ENCODE data around the gene FNDC1.

Gene FNDC1

GRCh38 chr6:159132664-159133063 is 36.5 kb upstream of the FNDC1 start:
- no peaks in the 10 kb centered on the region for H3K9me3 Mint-ChIP-seq
- no peaks in the 10 kb centered on the region for H3K36me3 Mint-ChIP-seq (ENCODE audit: low read depth)
- H3K4me3 Mint-ChIP-seq: no peak overlapping the region
- no peak for TF ChIP-seq CTCF (IDR thresholded peaks at IDR 0.05)
- H3K27me3 Mint-ChIP-seq (ENCODE audit: low read depth, poor library complexity): peaks cover 27% of the 10 kb centered on the region
- H3K27ac Mint-ChIP-seq: no peak overlapping the region
- H3K4me1 Mint-ChIP-seq: no peaks in the 10 kb centered on the region
- DNase-seq: no peak

- Mint-ChIP-seq H3K27ac (no peak overlapping the region), H3K9me3 (no peaks in the 10 kb centered on the region), H3K4me1 (no peaks in the 10 kb centered on the region), H3K36me3 (ENCODE audit: low read depth) (no peaks in the 10 kb centered on the region), H3K4me3 (no peak overlapping the region), H3K27me3 (ENCODE audit: low read depth, poor library complexity) (peaks cover 36% of the 10 kb centered on the region)
- DNase-seq: peak; percentile 76
- TF ChIP-seq CTCF (IDR thresholded peaks at IDR 0.05): peak; percentile 97
Measured at GRCh38 chr6:159134701-159135364, 34.4 kb upstream of the FNDC1 start.

- Mint-ChIP-seq H3K9me3 (peaks cover 4% of the 10 kb centered on the region), H3K27ac (no peak overlapping the region), H3K36me3 (ENCODE audit: low read depth) (no peaks in the 10 kb centered on the region), H3K27me3 (ENCODE audit: low read depth, poor library complexity) (peaks cover 40% of the 10 kb centered on the region), H3K4me1 (no peaks in the 10 kb centered on the region), H3K4me3 (no peak overlapping the region)
- no peak for DNase-seq
- TF ChIP-seq CTCF (IDR thresholded peaks at IDR 0.05): no peak
Measured at GRCh38 chr6:159137676-159138075, 31.5 kb upstream of the FNDC1 start.

- DNase-seq: no peak
- peaks cover 4% of the 10 kb centered on the region for H3K9me3 Mint-ChIP-seq
- no peak overlapping the region for H3K4me3 Mint-ChIP-seq
- H3K27ac Mint-ChIP-seq: no peak overlapping the region
- no peak for TF ChIP-seq CTCF (IDR thresholded peaks at IDR 0.05)
- H3K4me1 Mint-ChIP-seq: no peaks in the 10 kb centered on the region
- no peaks in the 10 kb centered on the region for H3K36me3 Mint-ChIP-seq (ENCODE audit: low read depth)
- H3K27me3 Mint-ChIP-seq (ENCODE audit: low read depth, poor library complexity): peaks cover 39% of the 10 kb centered on the region
Measured at GRCh38 chr6:159142531-159142930, 26.7 kb upstream of the FNDC1 start.

GRCh38 chr6:159148641-159149040 is 20.6 kb upstream of the FNDC1 start:
- Mint-ChIP-seq H3K9me3 (no peaks in the 10 kb centered on the region), H3K27me3 (ENCODE audit: low read depth, poor library complexity) (peaks cover 29% of the 10 kb centered on the region), H3K27ac (no peak overlapping the region), H3K36me3 (ENCODE audit: low read depth) (no peaks in the 10 kb centered on the region), H3K4me1 (no peaks in the 10 kb centered on the region), H3K4me3 (no peak overlapping the region)
- TF ChIP-seq CTCF (IDR thresholded peaks at IDR 0.05): no peak
- no peak for DNase-seq

- peaks cover 29% of the 10 kb centered on the region for H3K27me3 Mint-ChIP-seq (ENCODE audit: low read depth, poor library complexity)
- TF ChIP-seq CTCF (IDR thresholded peaks at IDR 0.05): no peak
- peaks cover under 1% of the 10 kb centered on the region for H3K9me3 Mint-ChIP-seq
- H3K27ac Mint-ChIP-seq: no peak overlapping the region
- no peaks in the 10 kb centered on the region for H3K36me3 Mint-ChIP-seq (ENCODE audit: low read depth)
- DNase-seq: no peak
- H3K4me3 Mint-ChIP-seq: no peak overlapping the region
- H3K4me1 Mint-ChIP-seq: no peaks in the 10 kb centered on the region
Measured at GRCh38 chr6:159149641-159150040, 19.6 kb upstream of the FNDC1 start.
